Ramos (cell line): ENCODE results near the gene CDCA8.

Experiments used
- in situ Hi-C: fragments of 300-500 bp; cut with MboI; formaldehyde crosslinking; loops from one replicate; pipeline ENCODE4 v1.14.3; 2022; ENCODE audit warnings: low sequenced_read_pairs; ENCODE audit not compliant: unreplicated experiment

The CDCA8 gene

GRCh38 chr1:37692078-37692833 lies at the start of gene CDCA8:
Gene CDCA8 (plus strand): TSS chr1:37692516. CDS start chr1:37692691, 175 bp downstream.
- in situ Hi-C loops = no loop called here

- in situ Hi-C loops = no loop called here
Observed at GRCh38 chr1:37647281-37647680, 45.0 kb upstream of the CDCA8 start.

DNA sequence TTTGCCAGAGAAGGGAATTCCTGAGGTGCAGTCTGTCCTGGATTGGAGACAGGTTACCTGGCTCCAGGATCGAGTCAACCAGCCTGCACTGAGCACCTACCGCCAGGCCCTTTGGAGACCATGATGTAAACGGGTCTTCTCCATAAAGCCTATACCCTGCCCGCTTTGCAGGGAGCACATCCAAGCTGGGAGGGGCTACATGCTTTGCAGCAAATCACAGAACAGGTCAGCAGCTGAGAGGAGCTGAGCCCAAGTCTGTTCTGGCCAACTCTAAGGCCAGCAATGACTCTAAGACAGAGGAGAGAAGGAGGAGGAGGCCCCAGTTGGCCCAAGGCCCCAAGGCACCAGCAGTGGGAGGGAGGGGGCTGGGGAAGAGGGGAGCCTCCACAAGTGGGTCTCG lies 42.1 kb upstream of the CDCA8 start:
- in situ Hi-C loops = no loop called here

DNA sequence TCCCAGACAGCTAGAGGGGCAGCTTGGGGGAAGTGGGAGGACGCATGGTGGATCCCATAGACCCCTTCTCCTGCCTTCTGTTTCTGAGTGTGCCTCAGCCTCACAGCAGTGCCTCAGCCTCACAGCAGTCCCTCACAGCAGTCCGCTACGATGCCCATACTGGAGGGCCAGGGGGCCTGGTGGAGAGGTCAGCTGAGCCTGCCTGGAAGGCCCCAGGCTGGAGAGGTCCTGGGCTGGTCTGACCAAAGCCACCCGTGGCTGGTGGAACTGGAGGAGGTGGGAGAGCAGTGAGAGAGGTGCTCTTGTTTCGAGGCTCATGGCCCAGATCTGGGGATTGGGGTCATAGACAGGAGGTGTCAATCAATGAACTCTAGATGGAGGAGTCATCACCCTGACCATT lies 41.6 kb upstream of the CDCA8 start:
- in situ Hi-C loops = no loop called here

DNA sequence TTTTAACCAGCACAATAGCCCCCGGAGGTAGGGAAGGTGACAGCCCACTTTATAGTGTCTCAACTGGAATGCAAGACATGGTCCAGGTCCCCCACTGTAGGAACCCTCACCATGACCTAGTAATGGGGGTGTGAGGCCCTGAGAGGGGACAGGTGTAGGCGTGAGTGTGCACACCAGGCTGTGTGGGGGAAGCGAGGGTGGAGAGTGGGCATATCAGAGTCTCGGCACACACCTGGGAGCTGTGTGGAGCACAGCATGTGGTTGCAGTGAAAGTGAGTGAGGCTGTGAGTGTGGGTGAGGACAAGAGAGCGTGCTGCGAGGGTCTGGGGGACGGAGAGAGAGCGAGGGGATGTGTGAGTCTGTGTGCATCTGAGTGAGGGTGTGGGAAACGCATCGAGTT lies 40.5 kb upstream of the CDCA8 start:
- in situ Hi-C loops = no loop called here

GRCh38 chr1:37652976-37653375 lies 39.3 kb upstream of the CDCA8 start:
- in situ Hi-C loops = no loop called here

DNA sequence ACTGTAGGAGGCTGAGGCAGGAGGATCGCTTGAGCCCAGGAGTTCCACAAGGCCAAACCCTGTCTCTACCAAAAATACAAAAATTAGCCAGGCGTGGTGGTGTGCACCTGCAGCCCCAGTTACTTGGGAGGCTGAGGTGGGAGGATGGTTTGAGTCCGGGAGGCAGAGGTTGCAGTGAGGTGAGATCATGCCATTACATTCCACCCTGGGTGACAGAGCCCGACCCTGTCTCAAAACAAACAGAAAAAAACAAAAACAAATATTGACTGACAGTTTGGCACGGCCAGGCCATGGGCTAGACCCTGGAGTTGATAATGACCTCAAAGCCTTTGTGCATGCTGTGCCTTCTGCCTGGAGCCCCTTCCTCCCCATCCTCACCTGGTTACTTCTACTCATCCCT lies 38.4 kb upstream of the CDCA8 start:
- in situ Hi-C loops = no loop called here

DNA sequence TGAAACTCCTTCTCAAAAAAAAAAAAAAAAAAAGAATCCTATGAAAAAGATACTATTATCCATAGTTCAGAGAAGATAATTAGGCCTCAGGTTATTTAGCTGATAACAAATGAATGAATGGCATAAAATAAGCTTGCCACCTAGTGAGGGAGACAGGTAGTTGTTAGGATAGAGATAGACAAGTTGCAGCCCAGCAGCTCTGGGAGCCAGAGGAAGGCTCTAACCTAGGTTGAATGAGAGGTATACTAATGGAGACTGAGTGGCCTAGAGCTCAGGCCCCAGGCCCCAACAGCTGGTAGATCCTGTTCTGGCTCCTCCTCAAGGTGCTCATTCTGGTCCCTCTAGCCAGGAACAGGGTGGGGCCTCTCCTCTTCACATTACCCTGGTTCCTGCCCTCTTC lies 37.0 kb upstream of the CDCA8 start:
- in situ Hi-C loops = no loop called here

- in situ Hi-C loops = no loop called here
Observed at GRCh38 chr1:37656026-37656425, 36.3 kb upstream of the CDCA8 start.

DNA sequence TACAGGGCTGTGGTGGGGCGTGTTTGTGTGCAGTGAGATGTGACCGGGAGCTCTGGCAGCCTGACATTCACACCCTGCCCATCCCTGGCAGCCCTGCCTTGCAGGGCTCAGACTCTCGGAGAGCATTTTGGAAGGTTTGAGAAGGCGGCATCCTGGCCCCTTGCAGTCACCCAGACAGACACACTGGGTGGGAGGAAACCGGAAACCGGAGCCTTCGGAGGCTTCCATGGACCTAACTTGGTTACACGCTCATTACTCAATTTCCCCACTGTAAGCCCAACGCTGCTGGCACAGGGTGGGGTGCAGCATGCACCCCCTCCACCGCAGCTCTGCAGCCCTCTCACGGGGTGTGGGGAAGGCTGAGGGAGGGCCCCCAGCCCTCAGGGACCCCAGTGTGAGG lies 35.4 kb upstream of the CDCA8 start:
- in situ Hi-C loops = no loop called here

DNA sequence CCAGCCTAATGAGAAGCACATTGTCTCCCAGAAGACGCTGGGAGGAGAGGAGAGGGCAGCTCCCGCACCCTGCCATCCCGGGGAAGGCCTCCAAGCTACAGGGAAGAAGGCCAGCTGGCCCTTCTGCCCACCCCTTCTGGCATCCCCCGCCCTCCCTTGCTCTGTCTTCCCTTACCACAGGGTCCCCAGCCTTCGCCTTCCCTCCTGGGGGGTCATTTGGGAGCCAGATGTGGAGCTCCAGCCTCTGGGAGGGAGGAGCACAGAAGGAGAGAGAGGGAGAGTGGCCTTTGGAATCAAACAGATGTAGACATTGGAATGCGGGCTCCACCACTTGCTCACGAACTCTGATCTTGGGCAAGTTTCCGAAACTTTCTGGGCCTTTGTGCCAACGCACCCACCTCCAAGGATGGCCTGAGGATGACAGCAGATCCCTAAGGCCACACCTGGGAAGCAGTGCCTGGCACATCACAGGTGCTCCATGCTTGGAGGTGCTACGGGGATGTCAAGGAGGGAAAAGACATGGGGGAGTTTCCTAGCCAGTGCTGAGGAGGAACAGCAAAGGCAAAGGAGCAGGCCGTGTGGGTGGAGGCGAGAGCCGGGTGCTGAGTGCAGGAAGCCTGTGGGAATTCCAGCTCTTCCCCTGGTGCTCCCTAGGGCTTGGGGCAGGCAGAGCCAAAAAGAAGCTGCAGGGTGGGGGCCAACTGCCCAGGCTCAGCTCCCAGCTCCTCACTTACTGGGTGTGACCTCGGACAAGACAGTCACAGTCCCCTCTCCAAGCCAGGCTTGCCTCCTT lies 34.5 kb upstream of the CDCA8 start:
- in situ Hi-C loops = no loop called here

DNA sequence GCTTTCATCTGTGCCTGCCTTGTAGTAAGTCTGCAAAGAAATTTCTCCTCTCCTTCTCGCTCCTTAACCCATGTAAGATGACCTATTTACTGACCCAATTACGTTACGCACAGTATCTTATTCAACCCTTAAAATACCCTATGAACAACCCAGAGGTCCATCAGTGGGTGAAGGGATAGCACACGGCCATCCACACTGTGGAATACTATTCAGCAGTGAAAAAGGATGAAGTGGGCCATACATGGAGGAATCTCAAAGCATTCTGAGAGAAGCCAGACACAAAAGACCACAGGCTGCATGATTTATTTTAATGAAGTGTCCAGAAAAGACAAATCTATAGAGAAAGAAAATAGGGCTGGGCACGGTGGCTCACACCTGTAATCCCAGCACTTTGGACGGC lies 33.8 kb upstream of the CDCA8 start:
- in situ Hi-C loops = no loop called here

DNA sequence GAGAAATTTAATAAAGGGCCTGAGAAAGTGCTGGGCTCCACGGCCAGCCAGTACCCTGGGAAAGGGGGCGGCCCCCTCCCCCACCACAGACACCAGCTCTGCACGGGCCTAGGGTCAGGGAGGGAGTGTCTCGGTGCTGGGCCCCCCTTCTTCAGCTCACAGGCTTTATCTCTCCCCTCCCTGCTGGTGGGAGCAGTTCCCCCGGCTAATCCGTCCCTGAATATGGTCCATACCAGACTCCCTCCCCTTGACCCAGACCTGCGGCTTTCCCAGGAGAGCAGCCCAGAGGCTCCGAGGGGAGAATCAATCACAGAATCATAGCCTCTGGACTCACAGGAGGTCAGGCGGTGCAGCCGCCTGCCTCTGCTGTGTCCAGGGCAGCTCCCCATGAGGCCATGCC lies 31.7 kb upstream of the CDCA8 start:
- in situ Hi-C loops = no loop called here

GRCh38 chr1:37661401-37661800 lies 30.9 kb upstream of the CDCA8 start:
- in situ Hi-C loops = no loop called here

DNA sequence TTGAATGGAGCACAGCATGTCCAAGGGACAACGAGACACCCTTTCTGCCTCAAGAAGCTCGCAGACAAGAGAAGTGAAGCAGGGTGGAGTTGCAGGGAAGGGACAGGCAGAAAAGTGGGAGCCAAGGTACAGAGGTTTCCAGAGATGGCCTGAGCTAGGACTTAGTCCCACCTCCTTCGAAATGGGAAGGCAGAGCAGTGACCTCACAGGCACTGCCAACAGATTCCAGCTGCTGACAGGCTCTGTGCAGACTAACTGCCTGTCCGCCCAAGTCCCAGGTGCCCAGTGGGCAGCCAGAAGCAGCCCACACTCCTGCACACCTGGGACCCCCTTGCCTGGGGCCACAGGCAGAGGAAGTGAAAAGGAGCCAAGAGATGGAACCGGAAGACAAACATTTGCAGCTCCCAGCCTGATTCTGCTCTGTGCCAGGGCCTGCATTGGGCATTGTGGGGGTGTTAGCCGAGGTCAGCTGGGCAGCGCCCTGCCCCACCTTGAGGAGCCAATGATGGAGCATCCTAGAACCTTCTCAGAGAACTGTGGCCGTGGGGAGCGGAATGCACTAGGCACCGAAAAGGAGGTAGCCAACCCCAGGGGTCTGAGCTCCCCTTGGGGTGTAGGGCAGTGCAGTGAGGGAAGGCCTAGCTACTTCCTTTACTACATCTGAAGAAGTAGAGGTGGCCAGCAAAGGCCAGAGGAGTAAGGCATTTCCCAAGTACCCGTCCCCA lies 30.1 kb upstream of the CDCA8 start:
- in situ Hi-C loops = no loop called here

DNA sequence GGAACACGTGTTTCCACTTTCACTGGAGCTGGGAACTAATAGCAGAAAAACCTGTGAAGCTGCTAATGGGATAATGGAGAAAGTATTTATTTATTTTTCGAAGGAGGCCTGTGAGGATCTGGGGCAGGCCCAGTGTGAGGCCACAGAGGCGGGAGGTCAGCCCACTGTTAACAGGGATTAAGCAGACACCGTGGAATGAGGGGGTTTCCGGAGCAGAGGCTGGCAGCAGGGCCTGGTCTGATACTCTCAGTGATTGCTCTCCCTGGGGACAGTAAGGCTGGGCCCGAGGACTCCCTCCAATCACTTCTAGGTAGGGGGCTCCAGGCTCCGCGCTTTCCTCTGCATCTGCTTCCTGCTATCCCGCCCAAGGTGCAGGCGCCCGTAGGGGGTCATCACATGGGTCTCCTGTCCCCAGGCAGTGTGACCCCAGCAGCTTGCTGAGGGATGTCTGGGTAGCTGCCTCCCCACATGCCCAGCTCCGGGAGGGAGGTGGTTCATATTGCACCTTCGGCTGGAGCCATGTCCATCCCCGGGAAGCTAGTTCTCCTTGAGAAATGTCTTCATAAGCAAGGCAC lies 28.8 kb upstream of the CDCA8 start:
- in situ Hi-C loops = no loop called here

GRCh38 chr1:37666241-37666867 lies 26.0 kb upstream of the CDCA8 start:
- in situ Hi-C loops = no loop called here

DNA sequence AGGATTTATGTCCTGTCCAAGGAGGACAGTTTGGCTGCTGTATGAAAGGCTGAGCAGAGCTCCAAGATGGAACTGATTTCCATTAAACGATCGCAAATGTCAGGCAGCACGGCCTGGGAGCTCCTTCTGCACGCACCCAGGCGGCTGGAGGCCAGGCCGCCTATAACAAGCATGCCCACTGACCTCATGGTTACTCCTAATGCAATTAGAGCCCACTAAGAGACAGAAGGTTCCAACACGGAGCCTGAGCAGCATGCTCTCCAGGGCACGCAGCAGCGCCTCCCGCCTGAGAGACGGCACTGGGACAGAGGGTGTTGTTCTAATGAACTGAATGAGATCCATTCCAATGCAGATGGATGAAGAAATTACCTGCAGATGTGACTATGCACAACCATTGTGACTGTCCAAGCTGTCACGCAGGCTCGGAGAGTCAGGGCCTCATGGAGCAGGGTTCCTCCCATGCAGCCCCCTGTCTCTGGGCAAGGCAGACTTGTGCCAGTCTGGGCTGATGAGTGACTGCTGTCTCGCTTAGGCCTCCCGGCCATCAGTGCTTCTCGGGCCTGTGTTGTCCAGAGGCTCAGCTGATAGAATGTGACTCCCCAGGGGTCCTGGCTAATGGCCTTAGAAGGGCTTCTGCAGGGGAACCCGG lies 25.2 kb upstream of the CDCA8 start:
- in situ Hi-C loops = no loop called here

- in situ Hi-C loops = no loop called here
Observed at GRCh38 chr1:37670133-37670532, 22.2 kb upstream of the CDCA8 start.

DNA sequence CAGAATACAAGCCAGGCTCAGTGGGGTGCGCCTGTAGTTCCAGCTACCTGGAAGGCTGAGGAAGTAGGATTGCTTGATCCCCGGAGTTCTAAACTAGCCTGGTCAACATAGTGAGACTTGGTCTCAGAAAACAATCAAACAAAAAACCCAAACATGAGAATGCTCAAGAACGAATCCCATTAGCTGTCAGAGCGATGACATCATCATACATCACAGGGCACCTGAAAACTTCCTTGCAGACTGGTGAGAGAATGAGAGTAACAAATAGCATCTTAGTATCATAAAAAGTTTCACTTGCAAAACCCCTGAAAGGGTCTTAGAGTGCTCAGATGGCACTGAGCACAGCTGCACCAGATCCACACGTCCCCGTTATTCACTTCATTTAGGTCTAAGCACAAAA lies 21.1 kb upstream of the CDCA8 start:
- in situ Hi-C loops = no loop called here
